Panc1 (cell line): ENCODE results near the gene PLCG2. TPM values are rescaled to one million over a fixed set of nuclear protein-coding genes. Genes with fewer than 3 reads are reported as not detected.

Experiments
- ATAC-seq: fragments of 200-7000 bp; cut with Tn5 transposase; 2 replicates; pipeline ENCODE4 v1.9.1; 2020; ENCODE audit warnings: mild to moderate bottlenecking, moderate library complexity
- BruUV-seq: library from RNA; stranded (reverse); fragments of 400-500 nt; replicated peaks from 2 replicates; lab custom pipeline; 2021; lab: Mats Ljungman, UMichigan
- CTCF ChIA-PET: fragments of 300-600 bp; sonication (Branson Sonifier 250); formaldehyde crosslinking; loops from one replicate; lab custom pipeline; 2022; ENCODE audit warnings: antibody characterized with exemption; lab: Charles Lee
- POLR2A ChIA-PET: fragments of 300-600 bp; sonication (Branson Sonifier 250); formaldehyde crosslinking; loops from one replicate; lab custom pipeline; 2022; ENCODE audit warnings: antibody characterized with exemption; lab: Charles Lee
- DNase-seq: peaks from one replicate; pipeline ENCODE4 v3.0.0-alpha.2; 2010; ENCODE audit warnings: low read depth, low spot score
- H3K27ac ChIP-seq: 2 replicates; pipeline ENCODE4 v1.5.1; 2011; ENCODE audit warnings: mild to moderate bottlenecking, low read length, inconsistent platforms
- H3K27me3 ChIP-seq: fragments of 200-500 bp; sonication (Bioruptor generic); 2 replicates; pipeline ENCODE4 v1.6.0; 2014; ENCODE audit warnings: low read length, inconsistent platforms; ENCODE audit not compliant: control insufficient read depth, insufficient read depth
- H3K36me3 ChIP-seq: fragments of 200-500 bp; sonication (Bioruptor generic); 2 replicates; pipeline ENCODE4 v1.5.1; 2014; ENCODE audit warnings: inconsistent platforms, mild to moderate bottlenecking, low read length, moderate library complexity; ENCODE audit not compliant: control insufficient read depth, insufficient read depth
- H3K4me1 ChIP-seq: 2 replicates; pipeline ENCODE4 v1.5.1; 2011; ENCODE audit warnings: inconsistent platforms, mild to moderate bottlenecking, low read length, moderate library complexity; ENCODE audit not compliant: control insufficient read depth, insufficient read depth
- H3K4me3 ChIP-seq, 2 experiments: 2 replicates each; pipeline ENCODE4 v1.5.1; 2011 to 2012; ENCODE audit warnings: low read depth in 2 of 2, low read length in 2 of 2, mild to moderate bottlenecking in 2 of 2, inconsistent platforms in 1 of 2, moderate library complexity in 1 of 2
- H3K9me3 ChIP-seq: fragments of 200-500 bp; sonication (Bioruptor generic); 2 replicates; pipeline ENCODE4 v1.5.1; 2014; ENCODE audit warnings: low read depth, mild to moderate bottlenecking, inconsistent platforms, low read length, moderate library complexity; ENCODE audit not compliant: control insufficient read depth, insufficient read depth
- POLR2AphosphoS5 ChIP-seq: IDR thresholded peaks from 2 replicates; pipeline ENCODE4 v1.6.1; 2012; ENCODE audit warnings: mild to moderate bottlenecking, low read depth, low read length, moderate library complexity
- SIN3A ChIP-seq: IDR thresholded peaks from 2 replicates; pipeline ENCODE4 v1.6.1; 2012; ENCODE audit warnings: low read depth, mild to moderate bottlenecking, low read length, moderate library complexity, borderline replicate concordance; ENCODE audit not compliant: insufficient read depth
- TCF7L2 ChIP-seq: IDR thresholded peaks from 2 replicates; pipeline ENCODE4 v1.6.1; 2011; ENCODE audit warnings: mild to moderate bottlenecking, low read depth, low read length, inconsistent platforms
- in situ Hi-C: cut with HindIII; loops from 2 replicates; pipeline ENCODE4 v1.10.0; 2016; ENCODE audit warnings: low sequenced_read_pairs, low pct_unique_long_range_greater_than_20kb
- intact Hi-C: fragments of 100-400 bp; cut with micrococcal nuclease; formaldehyde crosslinking; loops from one replicate; pipeline ENCODE4 v1.10.0; 2022; ENCODE audit not compliant: unreplicated experiment
- total RNA-seq: library from RNA; stranded (reverse); gene quantifications from one replicate; pipeline ENCODE4 v1.2.1, GENCODE V29; 2021; ENCODE audit not compliant: unreplicated experiment
- TF ChIP-seq, protein P1 (sequence below): fragments of 450-650 bp; IDR thresholded peaks from 2 replicates; pipeline ENCODE4 v1.5.1; 2017; ENCODE audit warnings: mild to moderate bottlenecking
- TF ChIP-seq, protein P2 (sequence below), 2 experiments: IDR thresholded peaks; 2 replicates each; pipeline ENCODE4 v1.6.1; 2011 to 2012; ENCODE audit warnings: low read depth in 2 of 2, control low read depth in 1 of 2, low read length in 1 of 2, mild to moderate bottlenecking in 1 of 2, moderate library complexity in 1 of 2; ENCODE audit not compliant: insufficient read depth in 1 of 2

Gene PLCG2
- total RNA-seq, 1 experiment from 2014 or later = 10.8 TPM

DNA sequence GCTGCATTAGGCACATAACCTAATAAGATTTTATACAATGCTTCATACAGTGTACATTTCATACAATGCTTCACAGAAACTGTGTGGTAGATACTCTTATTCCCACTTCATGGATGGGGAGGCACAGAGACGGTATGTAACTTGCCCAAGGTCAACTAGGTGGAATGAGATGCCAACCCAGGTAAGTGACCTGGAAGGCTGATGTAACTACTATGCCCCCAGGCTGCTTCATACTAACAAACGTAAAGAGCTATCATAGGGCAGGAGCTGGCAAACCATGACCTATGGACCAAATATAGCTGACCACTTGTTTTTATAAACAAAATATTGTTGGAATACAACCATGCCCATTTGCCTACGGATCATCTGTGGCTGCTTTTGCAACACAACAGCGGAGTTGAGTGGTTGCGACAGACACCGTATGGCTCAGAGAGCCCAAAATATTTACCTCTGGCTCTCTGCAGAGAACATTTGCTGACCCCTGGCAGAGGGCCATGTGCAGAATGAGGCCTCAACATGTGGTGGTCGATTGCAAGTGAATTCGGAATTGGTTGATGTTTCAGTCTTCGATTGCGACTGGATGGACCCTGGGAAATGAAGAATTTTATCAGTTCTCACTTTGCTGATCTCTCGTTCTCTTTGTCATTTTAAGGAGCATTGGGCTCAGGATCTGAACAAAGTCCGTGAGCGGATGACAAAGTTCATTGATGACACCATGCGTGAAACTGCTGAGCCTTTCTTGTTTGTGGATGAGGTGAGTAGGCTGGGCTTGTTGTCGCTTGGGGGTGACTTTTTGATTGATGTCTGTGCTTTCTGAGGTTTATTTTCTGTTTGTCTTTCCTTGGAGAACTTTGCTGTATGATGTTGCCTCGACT lies 109.7 kb downstream of the PLCG2 start:
- no peaks in the 10 kb centered on the region for H3K9me3 ChIP-seq
- no peaks in the 10 kb centered on the region for H3K4me1 ChIP-seq
- intact Hi-C loops = no loop called here
- no peak for ATAC-seq
- DNase-seq = no peak
- TF ChIP-seq, protein P1, sequence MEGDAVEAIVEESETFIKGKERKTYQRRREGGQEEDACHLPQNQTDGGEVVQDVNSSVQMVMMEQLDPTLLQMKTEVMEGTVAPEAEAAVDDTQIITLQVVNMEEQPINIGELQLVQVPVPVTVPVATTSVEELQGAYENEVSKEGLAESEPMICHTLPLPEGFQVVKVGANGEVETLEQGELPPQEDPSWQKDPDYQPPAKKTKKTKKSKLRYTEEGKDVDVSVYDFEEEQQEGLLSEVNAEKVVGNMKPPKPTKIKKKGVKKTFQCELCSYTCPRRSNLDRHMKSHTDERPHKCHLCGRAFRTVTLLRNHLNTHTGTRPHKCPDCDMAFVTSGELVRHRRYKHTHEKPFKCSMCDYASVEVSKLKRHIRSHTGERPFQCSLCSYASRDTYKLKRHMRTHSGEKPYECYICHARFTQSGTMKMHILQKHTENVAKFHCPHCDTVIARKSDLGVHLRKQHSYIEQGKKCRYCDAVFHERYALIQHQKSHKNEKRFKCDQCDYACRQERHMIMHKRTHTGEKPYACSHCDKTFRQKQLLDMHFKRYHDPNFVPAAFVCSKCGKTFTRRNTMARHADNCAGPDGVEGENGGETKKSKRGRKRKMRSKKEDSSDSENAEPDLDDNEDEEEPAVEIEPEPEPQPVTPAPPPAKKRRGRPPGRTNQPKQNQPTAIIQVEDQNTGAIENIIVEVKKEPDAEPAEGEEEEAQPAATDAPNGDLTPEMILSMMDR = no peak
- TF ChIP-seq, protein P2, sequence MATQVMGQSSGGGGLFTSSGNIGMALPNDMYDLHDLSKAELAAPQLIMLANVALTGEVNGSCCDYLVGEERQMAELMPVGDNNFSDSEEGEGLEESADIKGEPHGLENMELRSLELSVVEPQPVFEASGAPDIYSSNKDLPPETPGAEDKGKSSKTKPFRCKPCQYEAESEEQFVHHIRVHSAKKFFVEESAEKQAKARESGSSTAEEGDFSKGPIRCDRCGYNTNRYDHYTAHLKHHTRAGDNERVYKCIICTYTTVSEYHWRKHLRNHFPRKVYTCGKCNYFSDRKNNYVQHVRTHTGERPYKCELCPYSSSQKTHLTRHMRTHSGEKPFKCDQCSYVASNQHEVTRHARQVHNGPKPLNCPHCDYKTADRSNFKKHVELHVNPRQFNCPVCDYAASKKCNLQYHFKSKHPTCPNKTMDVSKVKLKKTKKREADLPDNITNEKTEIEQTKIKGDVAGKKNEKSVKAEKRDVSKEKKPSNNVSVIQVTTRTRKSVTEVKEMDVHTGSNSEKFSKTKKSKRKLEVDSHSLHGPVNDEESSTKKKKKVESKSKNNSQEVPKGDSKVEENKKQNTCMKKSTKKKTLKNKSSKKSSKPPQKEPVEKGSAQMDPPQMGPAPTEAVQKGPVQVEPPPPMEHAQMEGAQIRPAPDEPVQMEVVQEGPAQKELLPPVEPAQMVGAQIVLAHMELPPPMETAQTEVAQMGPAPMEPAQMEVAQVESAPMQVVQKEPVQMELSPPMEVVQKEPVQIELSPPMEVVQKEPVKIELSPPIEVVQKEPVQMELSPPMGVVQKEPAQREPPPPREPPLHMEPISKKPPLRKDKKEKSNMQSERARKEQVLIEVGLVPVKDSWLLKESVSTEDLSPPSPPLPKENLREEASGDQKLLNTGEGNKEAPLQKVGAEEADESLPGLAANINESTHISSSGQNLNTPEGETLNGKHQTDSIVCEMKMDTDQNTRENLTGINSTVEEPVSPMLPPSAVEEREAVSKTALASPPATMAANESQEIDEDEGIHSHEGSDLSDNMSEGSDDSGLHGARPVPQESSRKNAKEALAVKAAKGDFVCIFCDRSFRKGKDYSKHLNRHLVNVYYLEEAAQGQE (IDR thresholded peaks at IDR 0.05; ENCODE audit: insufficient read depth in 1 of 2, low read depth in 2 of 2, low read length in 1 of 2) = no peak
- no peak for TF ChIP-seq TCF7L2
- no peak for TF ChIP-seq SIN3A
- no peak for TF ChIP-seq POLR2AphosphoS5
- no peak overlapping the region for H3K27ac ChIP-seq
- BruUV-seq = no TSS peak
- CTCF ChIA-PET = interaction anchor here (0.6 kb wide), 1 partner anchor 352 kb away, joined by 3 read pairs; no protein-coding TSS in a partner anchor
- H3K27me3 ChIP-seq = no peaks in the 10 kb centered on the region
- H3K36me3 ChIP-seq = no peaks in the 10 kb centered on the region
- POLR2A ChIA-PET = no interaction called here
- in situ Hi-C loops = no loop called here
- H3K4me3 ChIP-seq = no peak overlapping the region

DNA sequence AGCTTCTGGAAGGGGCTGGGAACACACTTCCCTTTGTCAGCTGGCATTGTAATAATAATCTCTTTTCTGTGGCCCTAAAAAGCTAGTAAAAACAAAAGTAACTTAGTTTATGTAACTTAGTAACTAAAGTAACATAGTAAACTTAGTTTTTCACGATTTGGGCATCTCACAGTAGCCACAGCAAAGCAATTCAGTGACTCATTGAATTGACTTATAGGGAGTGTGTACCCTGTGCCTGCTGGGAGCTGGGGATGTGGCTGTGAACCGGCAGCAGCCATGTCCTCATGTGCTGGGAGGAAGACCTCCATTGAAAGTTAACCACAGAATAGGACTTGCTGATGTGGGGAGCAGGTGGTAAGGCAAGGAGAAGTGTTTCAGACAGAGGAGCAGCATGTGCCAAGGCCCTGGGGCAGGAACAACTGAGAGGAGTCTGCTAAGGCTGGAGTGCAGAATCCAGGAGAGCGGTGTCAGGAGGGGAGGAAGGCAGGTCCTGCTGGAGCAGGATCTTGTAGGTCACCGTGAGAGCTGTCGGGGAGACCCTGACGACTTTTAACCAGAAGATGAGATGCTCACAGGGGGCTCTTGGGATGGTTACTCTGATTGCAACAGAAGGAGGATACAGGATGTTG lies 112.8 kb downstream of the PLCG2 start:
- intact Hi-C loops (no loop called here), in situ Hi-C loops (no loop called here)
- no peak for TF ChIP-seq POLR2AphosphoS5
- TF ChIP-seq SIN3A = no peak
- TF ChIP-seq, protein P2 (IDR thresholded peaks at IDR 0.05; ENCODE audit: insufficient read depth in 1 of 2, low read depth in 2 of 2, low read length in 1 of 2) = no peak
- no peak for TF ChIP-seq TCF7L2
- TF ChIP-seq, protein P1 = no peak
- no peak for DNase-seq
- Histone ChIP-seq H3K9me3 (no peaks in the 10 kb centered on the region), H3K27ac (no peak overlapping the region), H3K27me3 (no peaks in the 10 kb centered on the region), H3K36me3 (no peaks in the 10 kb centered on the region), H3K4me1 (no peaks in the 10 kb centered on the region), H3K4me3 (no peak overlapping the region)
- ATAC-seq = no peak
- POLR2A ChIA-PET = no interaction called here
- no TSS peak for BruUV-seq
- CTCF ChIA-PET = no interaction called here
